ENCODE results near the gene ARHGDIG.

Gene ARHGDIG

GRCh38 chr16:316741-317464 lies 36.5 kb downstream of the ARHGDIG start:
- no peak overlapping the region for H3K4me3 ChIP-seq (ENCODE audit: low read length)
- H3K4me1 ChIP-seq (ENCODE audit: low read length) = no peaks in the 10 kb centered on the region
- no peak for TF ChIP-seq CTCF (IDR thresholded peaks at IDR 0.05; ENCODE audit: low read depth, low read length)
- H3K79me2 ChIP-seq (ENCODE audit: low read length) = peaks cover 38% of the 10 kb centered on the region
- peaks cover 45% of the 10 kb centered on the region for H4K20me1 ChIP-seq (ENCODE audit: insufficient read depth, low read length)
- H3K36me3 ChIP-seq (replicated peaks; ENCODE audit: low read depth, low read length) = no peaks in the 10 kb centered on the region
- H3K27me3 ChIP-seq (ENCODE audit: low read depth, low read length) = no peaks in the 10 kb centered on the region
- H3K4me2 ChIP-seq (ENCODE audit: low read length) = no peak overlapping the region
- no peaks in the 10 kb centered on the region for H3K9me3 ChIP-seq (ENCODE audit: insufficient read depth, low read length)
- no peak overlapping the region for H3K27ac ChIP-seq (ENCODE audit: low read length)
- no peak overlapping the region for H3K9ac ChIP-seq (ENCODE audit: low read length)
- no peak overlapping the region for H2AFZ ChIP-seq (ENCODE audit: low read depth, low read length)

GRCh38 chr16:317583-317982 lies 37.2 kb downstream of the ARHGDIG start:
- H3K4me2 ChIP-seq (ENCODE audit: low read length) = no peak overlapping the region
- peaks cover 49% of the 10 kb centered on the region for H4K20me1 ChIP-seq (ENCODE audit: insufficient read depth, low read length)
- H3K36me3 ChIP-seq (replicated peaks; ENCODE audit: low read depth, low read length) = no peaks in the 10 kb centered on the region

GRCh38 chr16:318628-319027 lies 38.2 kb downstream of the ARHGDIG start:
- H3K36me3 ChIP-seq (replicated peaks; ENCODE audit: low read depth, low read length) = no peaks in the 10 kb centered on the region
- H3K9me3 ChIP-seq (ENCODE audit: insufficient read depth, low read length) = no peaks in the 10 kb centered on the region
- no peak overlapping the region for H3K27ac ChIP-seq (ENCODE audit: low read length)
- no peak overlapping the region for H3K9ac ChIP-seq (ENCODE audit: low read length)
- H3K27me3 ChIP-seq (ENCODE audit: low read depth, low read length) = no peaks in the 10 kb centered on the region
- H2AFZ ChIP-seq (ENCODE audit: low read depth, low read length) = no peak overlapping the region
- no peak overlapping the region for H3K4me3 ChIP-seq (ENCODE audit: low read length)
- H3K4me2 ChIP-seq (ENCODE audit: low read length) = no peak overlapping the region
- TF ChIP-seq EZH2phosphoT487 (IDR thresholded peaks at IDR 0.05; ENCODE audit: low read depth) (no peak), CTCF (IDR thresholded peaks at IDR 0.05; ENCODE audit: low read depth, low read length) (peak; percentile 21; the same call in 1 of the 2 replicates)
- peaks cover 48% of the 10 kb centered on the region for H3K79me2 ChIP-seq (ENCODE audit: low read length)
- H3K4me1 ChIP-seq (ENCODE audit: low read length) = peaks cover under 1% of the 10 kb centered on the region; the same call in 1 of the 2 replicates
- H4K20me1 ChIP-seq (ENCODE audit: insufficient read depth, low read length) = peaks cover 51% of the 10 kb centered on the region

More at GRCh38 chr16:317583-317982, 37.2 kb downstream of the ARHGDIG start:
- Histone ChIP-seq H3K4me1 (ENCODE audit: low read length) (no peaks in the 10 kb centered on the region), H2AFZ (ENCODE audit: low read depth, low read length) (no peak overlapping the region), H3K79me2 (ENCODE audit: low read length) (peaks cover 44% of the 10 kb centered on the region), H3K9me3 (ENCODE audit: insufficient read depth, low read length) (no peaks in the 10 kb centered on the region), H3K27ac (ENCODE audit: low read length) (no peak overlapping the region), H3K4me3 (ENCODE audit: low read length) (no peak overlapping the region), H3K27me3 (ENCODE audit: low read depth, low read length) (no peaks in the 10 kb centered on the region), H3K9ac (ENCODE audit: low read length) (no peak overlapping the region)
- no peak for TF ChIP-seq EZH2phosphoT487 (IDR thresholded peaks at IDR 0.05; ENCODE audit: low read depth)
- TF ChIP-seq CTCF (IDR thresholded peaks at IDR 0.05; ENCODE audit: low read depth, low read length) = no peak

- no peaks in the 10 kb centered on the region for H3K9me3 ChIP-seq (ENCODE audit: insufficient read depth, low read length)
- H4K20me1 ChIP-seq (ENCODE audit: insufficient read depth, low read length) = peaks cover 55% of the 10 kb centered on the region
- no peaks in the 10 kb centered on the region for H3K36me3 ChIP-seq (replicated peaks; ENCODE audit: low read depth, low read length)
- H3K4me2 ChIP-seq (ENCODE audit: low read length) = no peak overlapping the region
- H3K27ac ChIP-seq (ENCODE audit: low read length) = no peak overlapping the region
- no peaks in the 10 kb centered on the region for H3K27me3 ChIP-seq (ENCODE audit: low read depth, low read length)
- H2AFZ ChIP-seq (ENCODE audit: low read depth, low read length) = no peak overlapping the region
- H3K9ac ChIP-seq (ENCODE audit: low read length) = no peak overlapping the region
- H3K4me3 ChIP-seq (ENCODE audit: low read length) = no peak overlapping the region
- TF ChIP-seq CTCF (IDR thresholded peaks at IDR 0.05; ENCODE audit: low read depth, low read length) (no peak), EZH2phosphoT487 (IDR thresholded peaks at IDR 0.05; ENCODE audit: low read depth) (no peak)
- peaks cover 63% of the 10 kb centered on the region for H3K79me2 ChIP-seq (ENCODE audit: low read length)
- H3K4me1 ChIP-seq (ENCODE audit: low read length) = peaks cover 2% of the 10 kb centered on the region; the same call in 1 of the 2 replicates
These were observed 39.8 kb downstream of the ARHGDIG start for GRCh38 chr16:320206-320605.

Data from OCI-LY3 (cell line).